GM19328 (cell line): ENCODE data around the gene POU2F1.

Source experiments
- ATAC-seq: cut with Tn5 transposase; IDR thresholded peaks from one replicate; pipeline ENCODE4 v1.9.1; 2021; ENCODE audit warnings: mild to moderate bottlenecking, moderate library complexity; ENCODE audit not compliant: unreplicated experiment

Gene POU2F1

DNA sequence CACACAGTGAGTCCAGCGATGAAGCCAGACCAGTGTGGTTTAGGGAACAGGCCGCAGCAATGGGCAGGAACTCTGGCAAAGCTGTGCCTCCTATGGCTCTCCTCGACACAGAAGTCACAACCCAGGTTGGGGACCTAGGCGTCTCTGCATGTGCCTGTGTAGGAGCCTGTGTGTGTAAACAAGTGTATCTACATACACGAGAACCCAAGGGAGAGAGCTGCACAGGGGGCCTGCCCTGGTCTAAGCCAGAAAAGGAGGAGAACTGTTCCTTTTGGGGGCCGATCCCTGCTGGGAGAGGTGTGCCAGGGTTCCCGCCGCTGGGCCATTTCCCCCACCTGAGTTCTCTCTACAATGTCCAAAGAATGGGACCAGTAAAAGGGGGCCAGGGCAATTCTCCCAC is 241.7 kb downstream of the POU2F1 start:
- no peak for ATAC-seq

DNA sequence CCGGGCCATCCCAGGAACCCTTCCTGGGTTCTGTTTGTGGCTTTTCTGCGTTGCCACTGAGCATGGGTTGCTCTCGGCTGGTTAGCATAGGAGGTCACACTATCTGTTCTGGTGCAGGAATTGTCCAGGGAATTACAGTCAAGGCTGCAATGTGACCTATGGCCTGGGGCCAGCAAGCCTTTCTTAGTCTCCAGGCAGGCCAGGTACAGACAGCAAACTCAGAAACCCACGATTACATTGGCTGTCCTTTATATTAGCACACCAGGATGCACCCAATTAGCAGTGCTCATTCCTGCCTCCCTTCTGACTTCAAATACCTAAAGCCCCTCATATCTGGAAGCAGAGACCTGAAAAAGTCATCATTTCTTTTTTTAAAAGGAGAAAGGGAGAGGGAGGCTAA is 242.4 kb downstream of the POU2F1 start:
- ATAC-seq, result no peak

DNA sequence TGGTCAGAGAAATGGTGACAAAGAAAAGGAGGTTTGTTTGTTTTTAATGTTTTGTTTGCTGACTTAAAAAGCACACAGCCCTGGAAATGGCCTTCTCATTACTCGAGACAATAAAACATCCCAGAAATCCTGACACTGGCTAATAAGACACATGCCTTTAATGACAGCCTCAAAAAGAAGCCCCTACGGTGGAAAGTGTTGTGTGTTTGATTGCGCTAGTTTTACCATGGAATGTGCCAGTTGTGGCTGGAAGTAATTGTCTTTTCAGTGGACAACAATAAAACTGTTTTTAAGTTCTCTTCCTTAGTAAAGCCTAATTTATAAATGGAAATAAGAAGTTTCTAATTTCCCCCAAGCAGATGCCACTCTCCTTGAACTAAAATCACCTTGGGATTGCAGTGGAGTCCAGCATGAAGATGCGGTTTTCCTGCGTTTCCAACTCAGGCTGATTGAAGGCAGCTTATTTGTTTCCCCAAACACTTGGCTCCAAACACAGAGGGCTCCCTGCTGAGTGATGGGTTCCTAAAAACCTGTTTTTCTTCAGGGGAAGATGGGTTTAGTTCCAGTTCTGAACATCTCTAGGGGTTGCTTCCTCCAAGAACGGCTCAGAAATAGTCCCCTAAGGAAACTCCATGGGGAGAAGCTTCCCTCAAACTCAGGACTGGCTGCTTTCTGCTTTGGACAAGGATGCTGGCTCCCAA is 243.3 kb downstream of the POU2F1 start:
- ATAC-seq, result no peak

DNA sequence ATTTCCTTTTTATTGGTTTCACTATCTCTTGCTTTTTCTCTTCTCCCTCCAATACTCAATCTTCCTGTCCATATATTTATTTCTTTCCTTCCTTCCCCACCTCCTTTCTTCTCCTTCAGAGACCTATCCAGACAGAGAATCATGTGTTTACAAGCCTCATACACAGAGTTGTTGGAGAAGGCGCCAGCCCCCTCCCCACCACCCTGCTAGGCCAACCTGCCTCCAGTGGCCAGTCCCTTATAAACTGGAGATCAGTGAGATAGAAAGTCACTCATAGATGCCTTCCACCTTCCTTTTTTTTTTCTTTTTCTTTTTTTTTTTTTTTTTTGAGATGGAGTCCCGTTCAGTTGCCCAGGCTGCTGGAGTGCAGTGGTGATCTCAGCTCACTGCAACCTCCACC is 244.3 kb downstream of the POU2F1 start:
- no peak for ATAC-seq

DNA sequence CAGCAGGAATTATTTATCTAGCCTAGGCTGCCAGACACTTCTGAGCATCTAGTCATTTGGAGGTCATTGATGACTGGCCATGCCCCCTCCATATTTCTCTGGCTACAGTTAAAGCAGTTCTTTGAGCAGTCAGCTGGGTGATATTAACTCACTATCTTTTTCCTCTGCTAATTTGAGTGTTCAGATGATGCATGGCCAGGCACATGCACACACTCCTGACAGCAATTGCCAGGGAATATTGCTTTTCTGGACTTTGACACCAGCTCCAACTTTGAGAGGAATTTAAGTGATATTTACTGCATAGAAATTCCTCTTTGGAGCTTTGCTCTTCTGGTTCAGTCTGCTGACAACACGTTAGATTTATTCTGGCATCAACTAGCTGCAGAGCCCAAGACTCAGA is 245.1 kb downstream of the POU2F1 start:
- no peak for ATAC-seq

DNA sequence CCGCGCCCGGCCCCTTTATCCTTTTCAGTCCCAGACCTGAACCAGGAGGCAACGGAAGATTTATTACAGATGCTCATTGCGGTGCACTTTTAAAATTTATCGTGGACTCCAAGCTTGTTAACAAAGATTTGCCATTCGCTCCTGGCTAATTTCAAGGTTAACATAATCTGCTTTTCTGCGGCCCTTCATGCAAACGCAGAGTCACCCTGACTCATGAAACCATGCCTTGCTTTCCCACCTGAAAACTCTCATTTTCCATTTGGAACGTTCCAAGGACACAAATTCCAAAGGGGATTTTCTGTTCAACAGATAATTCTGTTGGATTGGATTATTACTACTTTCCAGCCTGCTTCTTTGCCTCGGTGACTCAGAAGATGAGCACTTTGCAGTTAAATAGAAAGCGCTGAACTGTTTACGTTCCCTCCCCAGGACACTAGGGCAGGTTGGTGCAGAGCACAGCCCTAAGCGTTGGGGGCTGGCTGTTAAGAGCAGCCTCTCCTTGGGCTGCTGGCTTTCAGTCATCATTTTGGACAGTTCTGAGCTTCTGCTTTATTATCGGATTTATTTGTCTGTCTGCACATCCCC is 246.5 kb downstream of the POU2F1 start:
- ATAC-seq, result no peak

DNA sequence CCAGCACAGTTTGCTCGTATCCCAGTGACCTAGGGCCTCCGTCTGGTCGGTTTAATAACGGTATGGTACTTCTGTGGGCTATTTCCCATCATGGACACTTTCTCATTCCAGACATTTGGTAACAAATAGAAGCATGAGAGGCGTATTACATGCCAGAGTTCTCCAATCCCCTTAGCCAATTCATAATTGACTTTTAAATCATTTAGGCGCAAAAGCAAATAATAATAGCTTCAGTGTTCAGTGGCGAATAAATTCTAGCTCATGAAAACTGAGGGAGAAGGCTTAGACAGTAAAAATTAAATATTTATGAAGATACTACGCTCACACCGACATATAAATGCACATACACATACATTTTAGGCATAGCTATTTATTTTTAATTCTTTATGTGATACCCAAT is 247.1 kb downstream of the POU2F1 start:
- no peak for ATAC-seq

DNA sequence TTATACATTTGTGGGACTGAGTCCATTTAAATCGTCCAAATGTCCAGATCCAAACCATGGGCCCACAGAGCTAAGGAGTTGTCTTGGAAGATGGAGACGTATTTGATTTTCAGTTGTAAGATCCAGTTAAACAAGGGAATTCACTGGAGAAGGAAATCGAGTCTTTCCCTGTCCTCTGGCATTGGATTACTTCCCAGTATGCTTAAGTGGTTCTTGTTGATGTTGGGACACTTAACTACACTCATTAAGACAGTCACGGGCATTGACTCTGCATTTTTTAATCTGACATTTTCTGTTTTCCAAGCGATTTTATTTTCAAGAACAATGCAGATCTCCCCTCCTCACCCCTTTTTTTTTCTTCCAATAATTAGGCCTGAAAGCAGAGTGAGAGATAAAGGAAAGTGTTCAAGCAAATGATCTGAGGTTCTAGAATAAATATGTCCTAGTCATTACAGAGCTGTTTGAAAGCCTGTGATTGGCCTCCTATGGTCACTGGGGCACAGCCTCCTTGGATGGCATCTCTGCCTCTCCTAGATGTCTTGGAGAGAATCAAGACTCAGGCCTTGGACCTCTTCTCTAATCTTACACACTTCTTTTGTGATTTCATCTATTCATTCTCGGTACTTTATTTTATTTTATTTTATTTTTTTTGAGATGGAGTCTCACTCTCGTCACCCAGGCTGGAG is 248.7 kb downstream of the POU2F1 start:
- ATAC-seq, result no peak

DNA sequence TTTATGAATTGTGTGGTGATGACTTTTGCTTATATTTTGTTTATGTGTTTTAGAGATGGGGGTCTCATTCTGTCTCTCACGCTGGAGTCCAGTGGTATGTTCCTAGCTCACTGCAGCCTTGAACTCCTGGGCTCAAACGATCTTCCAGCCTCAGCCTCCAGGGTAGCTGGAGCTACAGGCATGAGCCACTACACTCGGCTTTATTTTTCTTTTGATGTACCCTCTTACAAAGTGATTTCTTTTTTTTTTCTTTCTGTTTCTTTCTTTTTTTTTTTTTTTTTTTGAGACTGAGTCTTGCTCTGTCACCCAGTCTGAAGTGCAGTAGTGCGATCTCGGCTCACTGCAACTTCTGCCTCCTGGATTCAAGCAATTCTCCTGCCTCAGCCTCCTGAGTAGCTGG is 250.9 kb downstream of the POU2F1 start:
- no peak for ATAC-seq

DNA sequence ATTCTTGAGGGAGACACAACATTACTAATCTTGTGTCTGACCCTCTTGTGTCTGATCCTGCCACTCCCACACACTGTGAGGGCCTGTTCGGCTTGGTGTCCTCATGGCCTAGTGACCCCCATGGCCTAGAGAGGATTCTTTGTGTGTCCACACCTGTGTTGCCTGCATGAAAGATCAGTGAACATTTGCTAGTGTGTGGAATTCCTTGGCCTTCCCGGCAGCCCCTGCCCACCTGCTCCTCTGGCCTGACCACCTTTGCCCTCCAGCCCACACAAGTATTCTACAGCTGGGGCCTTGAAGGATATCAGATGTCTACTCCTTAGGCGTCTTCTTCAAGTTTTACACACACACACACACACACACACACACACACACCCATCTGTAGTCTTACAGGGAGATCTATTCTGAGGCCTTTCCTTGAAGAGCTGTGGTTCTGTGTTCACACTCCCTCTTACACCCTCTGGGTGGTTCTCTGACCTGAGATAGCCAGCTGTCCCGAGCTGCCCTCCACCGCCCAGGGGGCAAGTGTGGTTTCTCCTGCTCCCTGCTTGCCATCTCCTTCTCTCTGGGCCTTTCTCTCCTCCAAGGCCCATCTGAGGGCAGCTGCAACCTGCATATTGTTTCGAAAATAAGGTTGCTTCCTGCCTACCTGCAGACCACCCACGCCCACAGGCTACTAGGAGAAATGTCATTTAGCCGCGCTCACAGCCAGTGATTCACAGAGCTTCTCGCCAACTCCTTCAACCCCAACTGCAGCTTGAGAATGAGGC is 252.3 kb downstream of the POU2F1 start:
- no peak for ATAC-seq

DNA sequence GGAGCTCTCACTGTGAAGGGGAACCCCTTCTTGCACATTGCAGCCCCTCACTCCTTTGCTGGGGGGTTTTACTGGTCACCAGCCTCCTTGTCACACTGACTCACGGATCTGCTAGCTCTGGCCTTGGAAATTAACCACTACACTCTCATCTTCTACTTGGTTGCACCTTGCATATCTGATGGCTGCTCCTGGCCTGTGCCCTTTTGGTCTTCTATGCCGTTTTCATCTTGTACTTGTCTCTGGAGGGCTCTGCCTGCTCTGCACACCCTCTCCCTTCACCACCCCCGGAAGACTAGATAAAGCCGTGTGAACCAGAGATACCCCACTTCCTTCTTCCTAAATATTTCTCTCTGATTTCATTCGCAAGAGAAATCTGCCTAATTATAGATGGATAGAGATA is 253.1 kb downstream of the POU2F1 start:
- ATAC-seq, result no peak

DNA sequence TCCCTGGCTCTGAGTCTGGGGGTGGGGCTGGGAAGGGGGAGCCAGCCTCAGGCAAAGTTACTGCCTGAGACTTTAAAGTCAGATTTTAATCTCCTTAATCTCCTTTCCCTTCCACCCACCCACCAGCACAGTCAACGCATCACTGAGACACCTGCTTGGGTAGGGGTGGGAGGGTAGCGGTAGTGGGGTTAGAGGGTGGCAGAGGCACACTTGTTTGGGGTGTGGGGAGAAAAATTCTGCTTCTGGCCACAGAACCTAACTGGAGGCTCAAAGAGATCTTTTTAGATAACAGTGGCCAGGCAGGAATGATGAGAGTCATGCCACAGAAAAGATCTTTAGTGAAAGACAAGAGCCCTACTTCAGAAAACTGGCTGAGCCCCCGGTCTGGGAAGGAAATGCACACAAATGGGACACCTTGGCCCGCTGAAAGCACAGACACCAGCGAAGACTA is 253.5 kb downstream of the POU2F1 start:
- ATAC-seq, result no peak

DNA sequence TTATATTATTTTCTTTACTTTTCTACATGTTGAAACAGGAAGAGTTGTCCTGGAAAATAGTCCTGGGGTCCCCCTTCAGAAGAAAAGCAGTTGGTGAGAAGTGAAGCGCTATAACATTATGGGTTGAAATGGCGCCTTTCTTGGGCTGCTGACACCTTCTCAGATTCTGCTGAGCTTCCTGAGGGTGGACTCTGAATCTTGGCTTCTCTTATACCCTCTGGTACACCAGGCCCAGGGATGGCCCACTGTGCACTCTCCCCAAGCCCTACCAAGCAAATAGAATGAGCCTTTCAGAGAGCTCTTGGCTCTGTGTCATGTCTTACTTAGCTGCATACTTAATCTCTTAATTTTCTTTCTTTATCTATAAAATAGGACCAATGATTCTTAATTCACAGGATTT is 255.4 kb downstream of the POU2F1 start:
- ATAC-seq, result no peak
